HG03108 (cell line): ENCODE results near the gene TLCD2.
"Not testable (repeated sequence)": the region's sequence is repeated elsewhere in the genome, so short reads cannot be mapped to it uniquely, and the experiment has no call there.

Source experiments
- ATAC-seq: cut with Tn5 transposase; IDR thresholded peaks from one replicate; pipeline ENCODE4 v1.9.1; 2021; ENCODE audit warnings: moderate library complexity; ENCODE audit not compliant: unreplicated experiment

Gene TLCD2

DNA sequence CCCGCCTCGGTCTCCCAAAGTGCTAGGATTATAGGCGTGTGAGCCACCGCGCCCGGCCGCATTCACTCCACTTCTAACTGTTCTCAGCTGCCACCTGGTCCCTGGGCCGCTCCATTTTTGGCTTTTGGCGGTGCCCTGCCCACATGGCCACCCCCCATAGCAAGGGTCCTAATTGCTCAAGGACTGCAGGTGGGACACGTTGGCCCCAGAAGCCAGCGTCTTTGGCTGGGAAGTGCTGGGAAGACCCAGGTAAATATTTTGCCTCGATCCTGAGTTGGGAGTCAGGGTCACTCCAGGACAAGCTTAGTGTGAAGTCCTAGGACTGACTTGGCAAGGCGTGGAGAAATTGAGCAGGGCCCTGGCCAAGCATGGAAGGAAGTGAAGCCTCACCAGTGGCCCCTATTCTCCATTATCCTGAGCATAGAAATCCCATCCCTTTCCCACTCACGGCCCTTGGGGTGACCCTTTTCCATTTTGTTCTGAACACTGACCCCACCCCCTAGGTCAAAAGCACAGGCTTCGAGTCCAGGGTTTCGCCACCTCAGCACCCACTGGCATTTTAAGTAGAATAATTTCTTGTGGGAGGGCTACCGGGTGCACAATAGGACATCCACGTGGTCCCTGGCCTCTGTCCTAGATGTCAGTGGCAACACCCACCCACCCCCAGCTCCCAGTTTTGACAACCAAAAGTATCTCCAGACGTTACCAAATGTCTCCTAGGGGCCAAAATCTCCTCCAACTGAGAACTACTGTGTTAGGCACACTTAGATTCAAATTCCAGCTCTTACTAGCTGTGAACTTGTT, 8.4 kb upstream of the TLCD2 start:
- no peak for ATAC-seq

DNA sequence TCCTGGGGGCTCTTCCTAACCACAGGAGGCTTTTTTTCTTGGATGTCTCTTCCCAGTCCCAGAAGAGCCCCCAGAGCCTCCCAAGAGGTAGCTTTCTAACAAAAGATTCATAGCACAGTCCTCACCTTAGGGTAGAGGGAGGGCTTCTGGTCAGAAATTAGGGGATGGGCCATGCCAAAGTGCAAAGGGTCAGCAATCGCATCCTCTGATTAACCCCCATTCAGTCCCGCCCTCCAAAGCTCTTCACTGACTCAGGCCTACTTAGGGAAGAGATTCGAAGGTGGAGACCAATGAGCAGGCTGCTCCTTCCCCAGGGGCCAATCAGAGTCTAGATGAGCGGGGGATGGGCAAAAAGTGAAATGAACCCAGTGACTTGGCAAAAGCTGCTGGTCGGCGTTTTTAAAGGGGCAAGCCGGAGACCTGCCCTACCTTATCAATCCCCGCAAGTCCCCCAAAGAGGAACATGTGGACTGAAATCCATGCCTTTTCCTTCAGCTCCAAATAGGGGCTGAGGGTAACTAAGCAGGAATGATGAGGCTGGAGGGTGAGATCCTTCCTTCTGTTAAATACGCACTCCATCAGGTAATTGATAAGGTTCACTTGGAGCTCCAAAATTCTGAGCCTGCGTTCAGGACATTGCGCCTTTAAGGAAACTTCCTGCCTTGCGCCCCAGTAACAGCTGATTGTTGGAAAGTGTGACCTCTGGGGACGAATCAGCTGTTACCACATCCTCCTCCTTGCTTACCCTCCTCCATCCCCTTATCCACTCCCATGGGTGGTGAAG, 6.9 kb upstream of the TLCD2 start:
- peak; percentile 35 for ATAC-seq

DNA sequence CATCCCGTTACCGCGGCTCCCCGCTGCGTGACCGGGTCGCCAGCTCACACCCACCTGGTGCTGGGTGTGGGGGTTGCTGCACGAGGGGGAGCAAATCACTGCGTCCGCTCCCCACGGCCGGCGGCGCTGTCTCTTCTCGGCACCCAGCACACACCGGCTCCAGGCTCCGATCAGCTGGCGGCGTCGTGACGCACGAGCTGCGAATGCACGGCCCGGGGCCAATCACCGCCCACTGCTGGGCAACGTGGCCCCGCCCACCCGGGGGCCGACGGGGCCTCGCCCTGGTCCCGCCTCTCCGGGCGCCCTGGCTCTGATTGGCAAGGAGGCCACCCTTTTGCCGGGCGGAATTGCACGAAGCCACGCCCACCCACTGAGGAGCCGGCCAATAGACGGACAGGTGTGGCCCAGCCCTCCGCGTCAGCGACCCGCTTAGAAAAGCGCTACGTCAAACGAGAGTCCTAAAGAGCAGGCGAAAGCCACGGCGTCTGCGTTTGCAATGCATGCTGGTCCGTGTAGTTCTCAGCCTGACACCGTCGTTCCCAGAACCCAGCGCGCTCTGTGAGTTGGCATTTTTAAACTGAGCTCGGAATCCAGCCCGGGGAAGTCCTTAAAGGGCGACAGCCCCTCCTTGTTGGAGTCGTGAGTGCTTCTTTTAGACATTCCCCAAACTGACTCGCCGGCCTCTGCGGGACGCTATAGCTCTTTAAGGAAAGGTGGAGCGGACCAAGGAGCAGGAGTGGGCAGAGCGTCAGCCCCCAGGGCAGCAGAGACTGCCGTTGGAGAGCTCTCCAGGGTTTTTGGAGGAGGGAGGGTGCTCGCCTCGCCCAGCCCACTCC, 6.1 kb upstream of the TLCD2 start:
- peak; percentile 76 for ATAC-seq

DNA sequence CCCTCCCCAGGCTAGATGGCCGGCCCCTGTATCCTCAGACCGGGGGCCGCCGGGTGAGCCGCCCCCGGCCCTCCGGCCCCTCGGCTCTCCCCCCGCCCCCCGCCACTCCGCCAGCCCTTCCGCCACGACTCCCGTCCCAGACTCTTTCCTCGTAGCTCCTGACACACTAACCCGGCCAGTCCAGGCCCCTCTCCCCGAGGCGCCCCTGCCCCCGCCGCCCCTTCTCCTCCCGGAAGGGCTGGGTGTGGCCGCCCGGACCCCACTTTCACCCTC, 5.6 kb upstream of the TLCD2 start:
- no peak for ATAC-seq

DNA sequence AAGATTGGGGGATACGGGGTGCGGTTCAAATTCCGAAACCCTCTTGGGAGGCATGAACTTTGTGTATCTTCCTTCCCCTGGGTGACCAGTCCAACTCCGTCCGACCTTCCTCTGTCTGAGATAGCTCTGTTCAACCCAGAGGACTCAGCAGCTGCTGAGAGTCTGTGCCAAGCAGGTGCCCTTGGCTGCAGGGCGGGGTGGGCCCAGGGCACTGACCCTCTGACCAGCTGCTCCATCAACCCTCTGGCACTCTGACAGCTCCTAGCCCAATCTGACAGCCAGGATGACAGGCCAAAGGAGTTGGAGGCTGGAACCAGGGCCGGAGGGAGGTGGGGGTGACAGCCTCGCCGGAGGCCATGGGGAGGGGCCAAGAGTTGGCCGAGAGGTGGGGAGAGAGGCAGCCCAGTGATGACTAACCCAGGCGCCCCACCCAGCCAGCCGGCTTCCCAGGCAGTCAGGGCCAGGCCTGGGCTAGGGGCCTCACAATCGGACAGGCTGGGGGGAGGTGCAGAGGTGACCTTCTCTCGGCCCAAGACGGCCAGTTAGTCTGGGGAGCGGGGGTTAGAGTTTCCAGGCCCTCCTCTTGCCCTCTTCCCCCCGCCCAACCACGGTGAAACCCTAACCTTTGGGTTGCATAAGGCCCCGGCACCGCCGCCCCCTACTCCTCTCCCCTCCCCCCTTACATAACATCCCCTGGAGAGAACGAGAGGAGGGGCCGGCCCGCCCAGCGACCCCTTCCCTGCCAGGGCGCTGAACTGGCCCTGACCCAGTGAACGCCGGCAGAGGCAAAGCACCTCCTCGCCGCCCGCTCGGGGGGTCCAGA, 5.0 kb upstream of the TLCD2 start:
- ATAC-seq = no peak

DNA sequence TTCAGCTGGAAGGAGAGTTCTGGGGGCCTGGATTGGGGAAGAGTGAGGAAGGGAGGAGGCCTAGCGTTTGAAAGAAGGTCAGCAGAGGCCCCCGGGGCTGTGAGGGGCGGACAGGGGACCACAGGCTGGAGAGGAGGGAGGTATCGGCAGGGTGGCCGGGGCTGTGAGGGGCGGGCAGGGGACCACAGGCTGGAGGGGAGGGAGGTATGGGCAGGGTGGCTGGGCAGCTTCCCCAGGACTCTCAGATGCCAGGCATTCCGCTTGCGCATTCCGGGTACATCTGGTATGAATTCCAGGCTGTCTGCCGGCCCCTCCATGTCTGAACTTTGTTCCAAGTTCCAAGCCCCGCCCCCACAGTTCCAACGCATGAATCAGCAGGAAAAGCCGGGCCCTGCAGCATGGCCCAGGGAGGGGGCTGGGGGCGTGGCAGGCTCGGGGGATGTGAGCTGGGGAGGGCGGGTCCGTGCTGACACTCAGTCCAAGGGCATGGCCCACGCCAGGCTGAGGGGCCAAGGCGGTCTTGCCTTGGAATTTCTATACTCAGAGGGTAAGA, 4.3 kb upstream of the TLCD2 start:
- no peak for ATAC-seq

DNA sequence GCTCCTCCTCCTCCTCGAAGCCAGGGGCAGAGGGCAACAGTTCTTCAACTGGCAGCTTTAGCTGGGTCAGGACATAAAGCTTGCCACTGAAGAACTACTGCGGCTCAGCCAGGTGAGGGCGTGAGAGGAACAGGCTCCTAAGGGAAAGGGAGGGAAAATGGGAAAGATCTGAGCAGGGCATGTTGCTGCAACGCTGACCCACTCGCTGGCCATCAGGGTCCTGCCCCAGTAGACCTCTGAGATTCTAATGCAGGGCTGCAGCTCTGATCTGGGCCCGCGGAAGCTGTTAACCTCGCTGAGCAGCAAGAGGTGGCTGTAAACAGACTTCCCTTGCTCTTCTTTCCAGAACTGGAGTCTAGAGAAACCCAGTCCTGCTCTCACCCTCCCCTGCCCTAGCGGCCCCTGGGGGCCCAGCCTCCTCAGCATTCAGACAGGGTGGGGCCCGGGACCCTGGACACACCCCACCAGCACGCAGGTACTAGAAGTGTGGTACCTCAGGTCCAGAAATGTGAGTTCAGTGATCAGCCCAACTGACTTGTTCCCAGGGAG, 3.8 kb upstream of the TLCD2 start:
- ATAC-seq = no peak

DNA sequence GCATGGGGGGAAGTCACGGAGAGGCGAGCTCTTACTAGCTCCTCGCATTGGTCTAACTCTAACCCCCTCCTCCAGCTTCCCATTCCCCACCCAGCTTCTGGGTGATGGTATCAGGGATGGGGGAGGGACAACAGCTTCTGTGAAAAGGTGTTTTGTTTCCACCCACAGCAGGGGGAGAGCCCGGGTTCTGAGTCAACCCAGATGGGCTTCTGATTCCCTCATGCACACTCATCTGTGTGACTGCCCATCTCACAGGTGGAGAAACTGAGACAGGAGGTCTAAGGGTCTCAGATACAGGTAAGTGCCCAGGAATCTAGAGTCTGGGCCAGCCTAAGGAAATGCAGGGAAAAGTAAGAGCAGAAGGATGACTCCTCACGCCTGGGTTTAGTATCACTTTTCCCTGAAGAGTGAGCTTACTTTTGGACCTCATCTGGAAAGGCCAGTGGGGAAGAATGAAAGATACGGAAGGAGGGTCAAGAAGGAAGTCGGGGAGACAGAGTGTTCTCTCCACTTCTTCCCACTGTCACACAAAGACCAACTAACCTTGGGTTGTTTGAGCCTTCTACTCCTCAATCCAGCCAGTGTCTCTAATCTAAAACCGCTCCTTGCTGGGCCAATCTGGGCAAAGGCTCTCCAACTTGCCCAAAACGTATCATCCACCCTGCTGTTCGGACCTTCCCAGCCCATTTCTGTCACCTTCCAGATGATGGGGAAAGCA, 3.1 kb upstream of the TLCD2 start:
- no peak for ATAC-seq

DNA sequence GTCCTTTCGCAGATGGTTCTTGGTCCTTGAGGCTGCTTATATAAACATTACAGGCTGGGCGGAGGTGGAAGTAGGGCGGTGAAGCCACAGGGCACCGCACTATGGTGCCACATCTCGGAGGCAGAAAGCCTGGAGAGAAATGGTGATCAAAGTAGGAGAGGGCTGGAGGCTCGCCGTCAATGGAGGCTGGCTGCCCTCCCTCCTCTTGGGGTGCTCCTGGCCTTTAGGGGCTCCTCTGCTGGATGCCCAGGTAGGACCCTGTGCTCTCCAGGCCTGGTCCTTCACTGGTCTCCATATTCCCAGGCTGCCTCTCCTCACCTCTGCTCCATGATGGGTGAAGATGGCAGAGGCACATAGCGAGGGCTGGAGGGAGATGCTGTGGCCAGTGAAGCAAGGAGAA, 2.1 kb upstream of the TLCD2 start:
- no peak for ATAC-seq

DNA sequence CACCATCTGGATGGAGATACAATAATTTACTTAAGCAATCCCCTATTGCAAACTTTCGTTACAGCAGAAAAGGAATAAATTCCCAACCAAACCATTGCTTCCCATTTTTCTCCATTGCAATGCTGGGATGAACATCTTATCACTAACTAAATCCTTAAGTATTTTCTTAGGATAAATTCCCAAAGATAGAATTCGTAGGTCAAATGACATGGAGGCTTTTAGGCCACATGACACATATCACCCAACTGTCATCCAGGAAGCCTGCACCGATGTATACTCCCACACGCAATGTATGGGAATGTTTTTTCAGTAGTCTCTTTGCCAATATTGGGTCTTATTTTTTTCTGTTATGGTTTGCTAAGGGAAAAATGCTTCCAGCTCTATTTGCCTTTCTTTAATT, 1.6 kb upstream of the TLCD2 start:
- ATAC-seq = no peak

DNA sequence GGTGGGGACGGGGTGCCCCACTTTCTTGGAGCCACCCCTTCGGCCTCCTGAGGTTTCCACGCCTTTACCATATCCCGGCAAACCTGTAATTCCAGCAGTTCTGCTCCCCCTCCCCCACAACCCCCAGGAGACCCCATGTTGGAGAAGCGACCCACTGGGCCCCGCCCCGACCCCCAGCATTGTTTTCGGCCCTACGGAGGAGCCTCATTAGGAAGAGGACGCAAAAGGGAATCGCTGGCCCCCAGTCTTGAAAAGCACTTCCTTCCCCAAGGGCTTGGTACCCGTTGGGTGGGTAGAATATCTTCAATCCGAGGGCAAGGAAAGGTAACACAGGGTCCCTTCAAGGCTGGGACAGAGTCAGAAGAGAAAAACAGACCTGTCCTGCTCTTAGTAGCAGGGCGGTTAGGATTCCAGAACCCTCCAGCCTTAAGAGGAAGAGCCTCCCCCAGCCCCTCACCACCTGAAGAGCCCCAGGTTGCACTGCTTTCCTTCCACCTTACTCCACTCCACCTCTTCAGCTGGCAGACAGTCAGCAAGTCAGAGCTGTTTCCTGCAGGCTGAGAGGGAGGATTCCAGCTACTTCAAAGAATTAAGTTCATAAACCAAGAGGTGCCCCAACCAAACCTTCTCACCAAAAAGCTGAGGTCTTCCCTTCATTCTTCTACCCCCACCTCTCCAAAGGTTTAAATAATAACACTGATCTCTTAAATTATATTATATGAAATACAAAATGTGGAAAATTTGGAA, 803 bp upstream of the TLCD2 start:
- no peak for ATAC-seq

DNA sequence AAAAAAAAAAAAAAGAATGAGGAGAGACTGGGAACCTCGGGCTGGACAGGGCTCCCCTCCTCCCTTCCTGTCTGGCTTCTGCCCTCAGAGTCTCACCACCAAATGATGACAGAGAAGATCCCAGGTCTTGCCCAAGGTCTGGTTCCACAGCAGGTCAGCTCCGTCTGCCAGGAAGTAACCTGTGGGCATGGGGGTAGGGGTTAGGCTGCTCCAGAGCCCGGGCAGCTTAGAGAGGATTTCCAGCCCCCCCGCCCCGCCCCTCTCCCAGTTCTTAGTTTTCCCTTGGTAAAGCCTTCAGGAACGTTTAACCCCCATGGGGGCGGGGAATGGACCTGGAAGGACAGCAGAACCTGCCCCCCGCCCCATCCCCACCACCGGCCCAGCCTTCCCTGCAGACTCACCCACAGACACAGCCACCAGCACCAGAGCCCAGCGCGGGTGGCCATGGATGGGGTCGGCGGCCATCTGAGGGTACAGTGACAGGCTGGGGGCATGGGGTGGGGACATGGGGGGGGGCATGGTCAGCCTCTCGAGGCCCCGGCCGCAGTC, 700 bp downstream of the TLCD2 start:
- no peak for ATAC-seq

DNA sequence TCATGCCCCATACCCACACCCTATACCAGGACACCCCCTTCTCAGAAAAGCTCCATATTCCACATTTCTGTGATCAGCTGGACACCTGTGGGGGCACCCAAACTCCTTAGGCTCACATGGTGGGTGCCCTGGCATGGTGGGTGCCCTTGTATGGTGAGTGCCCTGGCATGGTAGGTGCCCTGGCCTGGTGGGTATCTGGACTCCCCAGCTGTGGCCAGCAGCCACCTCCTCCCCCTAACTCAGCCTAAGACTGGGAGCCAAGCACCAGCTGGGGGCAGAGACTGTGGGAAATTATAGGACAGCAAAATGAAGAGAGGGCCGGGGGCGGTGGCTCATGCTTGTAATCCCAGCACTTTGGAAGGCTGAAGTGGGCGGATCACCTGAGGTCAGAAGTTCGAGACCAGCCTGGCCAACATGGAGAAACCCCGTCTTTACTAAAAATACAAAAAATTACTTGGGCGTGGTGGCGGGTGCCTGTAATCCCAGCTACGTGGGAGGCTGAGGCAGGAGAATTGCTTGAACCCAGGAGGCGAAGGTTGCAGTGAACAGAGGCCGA, 1.3 kb downstream of the TLCD2 start:
- ATAC-seq = not testable (repeated sequence)

DNA sequence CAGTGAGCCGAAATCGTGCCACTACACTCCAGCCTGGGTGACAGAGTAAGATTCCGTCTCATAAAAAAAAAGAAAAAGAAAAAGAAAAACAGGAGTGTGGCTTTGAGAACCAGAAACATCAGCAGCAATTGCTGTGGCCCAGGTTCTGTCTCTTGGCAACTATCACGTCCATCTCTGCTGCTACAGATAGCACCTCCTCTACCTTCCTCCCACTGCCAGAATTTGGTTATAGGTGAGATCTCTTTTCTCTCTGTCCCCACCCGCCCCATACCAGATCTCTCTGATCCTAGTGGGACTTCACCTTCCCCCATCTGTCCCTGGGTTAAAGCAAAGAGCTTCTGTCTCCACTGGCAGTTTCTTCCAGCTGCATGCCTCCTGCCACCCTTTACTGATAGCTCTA, 3.1 kb downstream of the TLCD2 start:
- ATAC-seq = no peak

DNA sequence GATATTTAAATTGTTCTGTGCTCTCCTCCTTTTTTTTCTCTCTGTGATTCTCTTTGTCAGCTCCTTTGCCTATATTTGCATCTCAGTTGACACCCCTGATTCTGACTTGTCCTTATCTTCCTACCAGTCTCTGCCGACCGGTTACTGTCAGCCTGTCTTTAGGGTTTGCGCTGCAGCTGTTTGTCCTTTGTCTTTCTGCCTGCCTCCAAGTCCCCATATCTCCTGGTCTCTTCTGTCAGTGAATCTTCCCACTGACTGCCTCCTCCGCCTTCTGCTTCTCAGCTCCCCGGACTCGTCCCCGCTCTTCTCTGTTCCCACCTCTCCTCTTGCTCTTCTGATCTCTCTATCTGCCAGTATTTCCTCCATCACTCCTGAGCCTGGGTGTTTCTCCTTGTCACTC, 5.2 kb downstream of the TLCD2 start:
- no peak for ATAC-seq

DNA sequence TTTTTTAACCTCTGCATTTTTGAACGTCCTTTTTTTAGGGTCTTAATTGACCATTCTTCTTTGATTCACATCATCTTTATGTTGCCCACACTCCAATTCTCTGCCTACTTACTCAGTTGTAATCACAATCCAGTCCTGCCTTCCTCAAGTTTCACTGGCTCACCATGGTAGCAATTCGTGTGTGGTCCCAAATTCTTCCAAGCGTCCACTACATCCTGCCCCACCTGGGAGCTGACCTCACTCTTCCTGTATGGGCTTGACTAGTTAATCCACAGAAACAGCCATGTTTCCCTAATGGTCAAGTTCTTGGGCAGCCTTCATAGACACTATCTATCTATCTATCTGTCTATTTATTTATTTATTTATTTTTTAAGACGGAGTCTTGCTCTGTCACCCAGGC, 7.1 kb downstream of the TLCD2 start:
- ATAC-seq = no peak

DNA sequence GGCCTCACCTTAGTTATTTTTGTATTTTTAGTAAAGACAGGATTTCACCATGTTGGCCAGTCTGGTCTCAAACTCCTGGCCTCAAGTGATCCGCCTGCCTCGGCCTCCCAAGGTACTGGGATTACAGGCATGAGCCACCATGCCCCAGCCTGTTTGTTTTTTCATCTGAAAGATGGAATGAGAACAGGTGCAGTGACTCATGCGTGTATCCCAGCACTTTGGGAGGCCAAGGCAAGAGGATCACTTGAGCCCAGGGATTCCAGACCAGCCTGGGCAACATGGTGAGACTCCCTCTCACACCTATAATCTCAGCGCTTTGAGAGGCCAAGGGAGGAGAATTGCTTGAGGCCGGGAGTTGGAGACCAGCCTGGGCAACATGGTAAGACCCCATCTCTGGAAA, 10.3 kb downstream of the TLCD2 start:
- not testable (repeated sequence) for ATAC-seq

DNA sequence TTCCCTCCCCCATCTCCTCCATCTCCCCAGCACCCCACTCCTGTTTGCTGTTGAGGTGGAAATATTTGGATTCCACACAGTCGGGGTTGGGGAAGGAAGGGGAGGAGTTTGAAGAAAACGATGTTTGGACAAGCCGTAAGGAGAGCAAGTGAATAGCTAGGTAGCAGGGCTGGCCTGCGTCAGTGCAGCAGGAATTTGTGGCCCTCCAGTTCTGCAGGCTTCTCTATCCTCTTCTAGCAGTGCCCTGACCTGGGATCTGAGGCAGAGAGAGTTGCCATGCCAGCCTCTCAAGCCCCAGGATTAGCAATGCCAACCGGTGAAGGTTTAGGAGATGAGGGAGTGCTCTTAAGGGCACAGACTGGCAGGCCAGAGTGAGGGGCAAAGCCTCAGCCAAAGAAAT, 12.5 kb downstream of the TLCD2 start:
- no peak for ATAC-seq
